Upper lobe of left lung (tissue), 4 donors: ENCODE data around the gene CACNB2.

Experiments used
- EP300 ChIP-seq, 4 donors: sonication (generic); formaldehyde crosslinking; IDR thresholded peaks; one replicate each; pipeline ENCODE4 v1.5.1; 2017; ENCODE audit warnings: antibody characterized with exemption in 4 of 4, control low read depth in 2 of 4
- POLR2A ChIP-seq, 4 donors: fragments of 450-650 bp; IDR thresholded peaks; one replicate each; pipeline ENCODE4 v1.5.1; 2016 to 2017; ENCODE audit warnings: antibody characterized with exemption in 4 of 4, mild to moderate bottlenecking in 2 of 4
- POLR2AphosphoS5 ChIP-seq, 2 donors: sonication (generic); formaldehyde crosslinking; IDR thresholded peaks; one replicate each; pipeline ENCODE4 v1.5.1; 2017; ENCODE audit warnings: antibody characterized with exemption in 2 of 2
- TF ChIP-seq, protein P1 (sequence below), 6 experiments: fragments of 450-650 bp in 4 of 6; fragments of 200-600 bp in 2 of 6; sonication (generic) in 2 of 6; IDR thresholded peaks; one replicate each; pipeline ENCODE4 v1.5.1; 2016 to 2019; ENCODE audit warnings: antibody characterized with exemption in 6 of 6

DNA sequence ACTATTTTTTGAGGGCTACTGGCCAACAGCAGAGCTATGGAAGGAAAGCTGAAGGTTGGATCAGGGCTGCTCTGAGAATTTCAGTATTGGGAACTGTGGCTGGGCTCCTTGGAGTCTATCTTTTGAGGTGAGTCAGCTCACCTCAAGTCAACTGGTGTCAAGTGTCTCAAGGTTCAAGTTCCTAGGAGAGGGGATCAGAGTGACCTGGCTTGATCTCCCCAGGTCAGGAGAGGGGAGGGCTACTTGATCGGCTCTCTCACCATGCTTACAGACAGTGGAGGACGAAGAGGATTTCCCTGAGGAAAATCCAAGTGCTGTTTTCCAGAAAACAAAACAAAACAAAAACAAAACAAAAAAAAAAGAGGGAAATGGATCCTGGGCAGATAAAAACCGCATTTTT lies 132.8 kb downstream of the CACNB2 start:
- TF ChIP-seq, protein P1, sequence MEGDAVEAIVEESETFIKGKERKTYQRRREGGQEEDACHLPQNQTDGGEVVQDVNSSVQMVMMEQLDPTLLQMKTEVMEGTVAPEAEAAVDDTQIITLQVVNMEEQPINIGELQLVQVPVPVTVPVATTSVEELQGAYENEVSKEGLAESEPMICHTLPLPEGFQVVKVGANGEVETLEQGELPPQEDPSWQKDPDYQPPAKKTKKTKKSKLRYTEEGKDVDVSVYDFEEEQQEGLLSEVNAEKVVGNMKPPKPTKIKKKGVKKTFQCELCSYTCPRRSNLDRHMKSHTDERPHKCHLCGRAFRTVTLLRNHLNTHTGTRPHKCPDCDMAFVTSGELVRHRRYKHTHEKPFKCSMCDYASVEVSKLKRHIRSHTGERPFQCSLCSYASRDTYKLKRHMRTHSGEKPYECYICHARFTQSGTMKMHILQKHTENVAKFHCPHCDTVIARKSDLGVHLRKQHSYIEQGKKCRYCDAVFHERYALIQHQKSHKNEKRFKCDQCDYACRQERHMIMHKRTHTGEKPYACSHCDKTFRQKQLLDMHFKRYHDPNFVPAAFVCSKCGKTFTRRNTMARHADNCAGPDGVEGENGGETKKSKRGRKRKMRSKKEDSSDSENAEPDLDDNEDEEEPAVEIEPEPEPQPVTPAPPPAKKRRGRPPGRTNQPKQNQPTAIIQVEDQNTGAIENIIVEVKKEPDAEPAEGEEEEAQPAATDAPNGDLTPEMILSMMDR (IDR thresholded peaks at IDR 0.05) = no peak
- no peak for TF ChIP-seq EP300 (IDR thresholded peaks at IDR 0.05)
- TF ChIP-seq POLR2A (IDR thresholded peaks at IDR 0.05) = no peak
- no peak for TF ChIP-seq POLR2AphosphoS5 (IDR thresholded peaks at IDR 0.05)
